ENCODE measurements around the gene RBMS3.
"Not testable (repeated sequence)": the region's sequence is repeated elsewhere in the genome, so short reads cannot be mapped to it uniquely, and the experiment has no call there.

Gene RBMS3

GRCh38 chr3:30017901-30018300, 737.0 kb downstream of the RBMS3 start:
- DNase-seq (ENCODE audit: low read depth in 2 of 2) = no peak

GRCh38 chr3:30020380-30020779, 739.5 kb downstream of the RBMS3 start:
- DNase-seq (ENCODE audit: low read depth in 2 of 2) = no peak

- DNase-seq (ENCODE audit: low read depth in 2 of 2) = no peak
These were observed 743.6 kb downstream of the RBMS3 start for GRCh38 chr3:30024466-30024865.

- DNase-seq (ENCODE audit: low read depth in 2 of 2) = no peak
These were observed 746.0 kb downstream of the RBMS3 start for GRCh38 chr3:30026851-30027250.

GRCh38 chr3:30034246-30034991, 753.5 kb downstream of the RBMS3 start:
- DNase-seq (ENCODE audit: low read depth in 2 of 2) = no peak

- DNase-seq (ENCODE audit: low read depth in 2 of 2) = no peak
These were observed 755.2 kb downstream of the RBMS3 start for GRCh38 chr3:30035935-30036567.

GRCh38 chr3:30040126-30040525, 759.3 kb downstream of the RBMS3 start:
- no peak for DNase-seq (ENCODE audit: low read depth in 2 of 2)

- DNase-seq (ENCODE audit: low read depth in 2 of 2) = not testable (repeated sequence)
These were observed 760.6 kb downstream of the RBMS3 start for GRCh38 chr3:30041481-30041880.

GRCh38 chr3:30042274-30042859, 761.5 kb downstream of the RBMS3 start:
- DNase-seq (ENCODE audit: low read depth in 2 of 2) = peak in 1 of 2 donors; percentile 14

GRCh38 chr3:30042916-30043555, 762.2 kb downstream of the RBMS3 start:
- DNase-seq (ENCODE audit: low read depth in 2 of 2) = no peak

- DNase-seq (ENCODE audit: low read depth in 2 of 2) = no peak
These were observed 763.6 kb downstream of the RBMS3 start for GRCh38 chr3:30044515-30044914.

GRCh38 chr3:30048431-30048830, 767.6 kb downstream of the RBMS3 start:
- DNase-seq (ENCODE audit: low read depth in 2 of 2) = no peak

- not testable (repeated sequence) for DNase-seq (ENCODE audit: low read depth in 2 of 2)
These were observed 769.2 kb downstream of the RBMS3 start for GRCh38 chr3:30050116-30050515.

GRCh38 chr3:30059240-30059639, 778.4 kb downstream of the RBMS3 start:
- no peak for DNase-seq (ENCODE audit: low read depth in 2 of 2)
